GM23338 (cell line): ENCODE measurements around the gene ONECUT3. TPM values are rescaled to one million over a fixed set of nuclear protein-coding genes. Genes with fewer than 3 reads are reported as not detected.

ENCODE experiments used
- ATAC-seq: fragments of 200-7000 bp; cut with Tn5 transposase; 3 replicates; pipeline ENCODE4 v1.9.1; 2020
- DNase-seq: peaks from one replicate; pipeline ENCODE4 v3.0.0-alpha.2; 2015; ENCODE audit warnings: low spot score
- H2AFZ ChIP-seq: fragments of 200-600 bp; sonication (generic); 2 replicates; pipeline ENCODE4 v1.8.0; 2016; ENCODE audit warnings: antibody characterized with exemption, mild to moderate bottlenecking, moderate library complexity
- H3F3A ChIP-seq: fragments of 200-600 bp; sonication (generic); replicated peaks from 2 replicates; pipeline ENCODE4 v1.8.0; 2017; ENCODE audit warnings: antibody characterized with exemption, mixed run types, low read depth
- H3K27ac ChIP-seq: fragments of 200-600 bp; sonication (generic); 2 replicates; pipeline ENCODE4 v1.6.1; 2016; ENCODE audit warnings: low read depth
- H3K27me3 ChIP-seq: fragments of 200-600 bp; sonication (generic); 2 replicates; pipeline ENCODE4 v1.8.0; 2016; ENCODE audit warnings: mild to moderate bottlenecking, mixed run types, moderate library complexity; ENCODE audit not compliant: insufficient read depth
- H3K36me3 ChIP-seq: fragments of 200-600 bp; sonication (generic); 2 replicates; pipeline ENCODE4 v1.8.0; 2016; ENCODE audit warnings: mild to moderate bottlenecking; ENCODE audit not compliant: insufficient read depth
- H3K4me1 ChIP-seq: fragments of 200-600 bp; sonication (generic); 2 replicates; pipeline ENCODE4 v1.8.0; 2016; ENCODE audit warnings: mild to moderate bottlenecking, moderate library complexity; ENCODE audit not compliant: insufficient read depth
- H3K4me2 ChIP-seq: fragments of 200-600 bp; sonication (generic); 2 replicates; pipeline ENCODE4 v1.7.1; 2017; ENCODE audit warnings: mixed run types
- H3K4me3 ChIP-seq: fragments of 200-600 bp; sonication (generic); 2 replicates; pipeline ENCODE4 v1.6.1; 2016; ENCODE audit warnings: mixed run types
- H3K79me2 ChIP-seq: fragments of 200-600 bp; sonication (generic); replicated peaks from 2 replicates; pipeline ENCODE4 v1.8.0; 2017; ENCODE audit warnings: mild to moderate bottlenecking; ENCODE audit not compliant: insufficient read depth
- H3K9me2 ChIP-seq: fragments of 200-600 bp; sonication (generic); 2 replicates; pipeline ENCODE4 v1.8.0; 2017; ENCODE audit not compliant: insufficient read depth
- H4K20me1 ChIP-seq: fragments of 200-600 bp; sonication (generic); replicated peaks from 2 replicates; pipeline ENCODE4 v1.8.0; 2017; ENCODE audit warnings: mild to moderate bottlenecking; ENCODE audit not compliant: insufficient read depth
- H3K27ac Mint-ChIP-seq: 2 replicates; pipeline ENCODE4 v1.8.0; 2020; ENCODE audit warnings: inconsistent platforms, mild to moderate bottlenecking, moderate library complexity, mixed read lengths
- H3K27me3 Mint-ChIP-seq: 3 replicates; pipeline ENCODE4 v1.8.0; 2022; ENCODE audit warnings: low read depth, mild to moderate bottlenecking, moderate library complexity, mixed read lengths, inconsistent platforms; ENCODE audit not compliant: insufficient read depth, poor library complexity
- H3K36me3 Mint-ChIP-seq: 3 replicates; pipeline ENCODE4 v1.8.0; 2021; ENCODE audit warnings: low read depth, mild to moderate bottlenecking, inconsistent platforms, moderate library complexity, mixed read lengths
- H3K4me1 Mint-ChIP-seq: 3 replicates; pipeline ENCODE4 v1.8.0; 2020; ENCODE audit warnings: mild to moderate bottlenecking, inconsistent platforms, mixed read lengths
- H3K4me3 Mint-ChIP-seq: 3 replicates; pipeline ENCODE4 v1.8.0; 2021; ENCODE audit warnings: moderate library complexity, mild to moderate bottlenecking, inconsistent platforms, mixed read lengths
- H3K9me3 Mint-ChIP-seq: 3 replicates; pipeline ENCODE4 v1.8.0; 2020; ENCODE audit warnings: moderate library complexity, mild to moderate bottlenecking, inconsistent platforms, mixed read lengths
- CTCF ChIP-seq, 2 experiments: fragments of 200-600 bp in 1 of 2; sonication (generic) in 1 of 2; conservative IDR thresholded peaks; 2 replicates each; pipeline versions ENCODE4 v1.5.1 to v1.6.1; 2016 to 2017; ENCODE audit warnings: antibody characterized with exemption in 2 of 2, low read depth in 2 of 2, mild to moderate bottlenecking in 2 of 2, moderate library complexity in 1 of 2
- ETS1 ChIP-seq: IDR thresholded peaks from 2 replicates; pipeline ENCODE4 v1.6.1; 2016; ENCODE audit warnings: antibody characterized with exemption
- EZH2 ChIP-seq: fragments of 200-600 bp; sonication (generic); IDR thresholded peaks from one replicate; pipeline ENCODE4 v1.8.0; 2017; ENCODE audit warnings: antibody characterized with exemption, mild to moderate bottlenecking, low read depth; ENCODE audit not compliant: unreplicated experiment
- JUNB ChIP-seq: IDR thresholded peaks from one replicate; pipeline ENCODE4 v1.6.1; 2016; ENCODE audit warnings: antibody characterized with exemption; ENCODE audit not compliant: unreplicated experiment
- NANOG ChIP-seq: IDR thresholded peaks from 2 replicates; pipeline ENCODE4 v1.6.1; 2016; ENCODE audit warnings: antibody characterized with exemption, borderline replicate concordance
- STAT1 ChIP-seq: IDR thresholded peaks from one replicate; pipeline ENCODE4 v1.6.1; 2016; ENCODE audit warnings: antibody characterized with exemption; ENCODE audit not compliant: unreplicated experiment
- ZNF114 ChIP-seq: fragments of 250-450 bp; sonication (Bioruptor Pico); IDR thresholded peaks from 2 replicates; pipeline ENCODE4 v1.5.0; 2020; ENCODE audit warnings: mild to moderate bottlenecking, moderate library complexity
- ZNF331 ChIP-seq: fragments of 250-450 bp; sonication (Bioruptor Pico); IDR thresholded peaks from 2 replicates; pipeline ENCODE4 v1.5.0; 2020; ENCODE audit warnings: low read depth, mild to moderate bottlenecking, moderate library complexity
- polyA plus RNA-seq: library from polyadenylated mRNA; unstranded; fragments of >200 nt; fragmentation: Nextera tagmentation; extraction: Ambion mirVana; gene quantifications from 2 replicates; pipeline ENCODE4 v1.2.1, GENCODE V29; 2016
- total RNA-seq: library from RNA; depleted of rRNA; stranded (reverse); fragments of >200 nt; shearing (Covaris generic); gene quantifications from 2 replicates; pipeline ENCODE4 v1.2.3, GENCODE V29; 2014
- TF ChIP-seq, protein P1 (sequence below): fragments of 250-450 bp; sonication (Bioruptor Pico); IDR thresholded peaks from 2 replicates; pipeline ENCODE4 v1.5.0; 2020; ENCODE audit warnings: mild to moderate bottlenecking, moderate library complexity

Gene ONECUT3
- total and polyA plus RNA-seq, 2 experiments from 2014 or later: not detected

GRCh38 chr19:1748873-1749341 is 4.4 kb upstream of the ONECUT3 start:
- Histone ChIP-seq H3K27me3 (peaks cover 96% of the 10 kb centered on the region), H2AFZ (peak overlapping the region; percentile 81; the same call in 1 of the 2 replicates), H3K9me2 (no peaks in the 10 kb centered on the region), H3K4me1 (peaks cover 29% of the 10 kb centered on the region; the same call in 1 of the 2 replicates), H3K4me3 (peak overlapping the region; percentile 55), H3F3A (peaks cover 17% of the 10 kb centered on the region; the same call in 1 of the 2 replicates), H4K20me1 (peaks cover 11% of the 10 kb centered on the region; the same call in 1 of the 2 replicates), H3K27ac (no peak overlapping the region), H3K79me2 (no peaks in the 10 kb centered on the region), H3K4me2 (peak overlapping the region; percentile 80), H3K36me3 (no peaks in the 10 kb centered on the region)
- no peaks in the 10 kb centered on the region for H3K9me3 Mint-ChIP-seq
- no peaks in the 10 kb centered on the region for H3K36me3 Mint-ChIP-seq
- TF ChIP-seq ETS1 (no peak), JUNB (no peak), CTCF (conservative IDR thresholded peaks at IDR 0.05; ENCODE audit: low read depth in 2 of 2) (no peak), ZNF114 (CRISPR knock-in tag) (no peak), NANOG (no peak), EZH2 (peak; percentile 85), STAT1 (no peak), ZNF331 (no peak)
- ATAC-seq (peak; percentile 7), DNase-seq (no peak)
- peaks cover 11% of the 10 kb centered on the region for H3K4me1 Mint-ChIP-seq
- H3K27me3 Mint-ChIP-seq: peaks cover 87% of the 10 kb centered on the region
- no peak overlapping the region for H3K4me3 Mint-ChIP-seq
- no peak overlapping the region for H3K27ac Mint-ChIP-seq

DNA sequence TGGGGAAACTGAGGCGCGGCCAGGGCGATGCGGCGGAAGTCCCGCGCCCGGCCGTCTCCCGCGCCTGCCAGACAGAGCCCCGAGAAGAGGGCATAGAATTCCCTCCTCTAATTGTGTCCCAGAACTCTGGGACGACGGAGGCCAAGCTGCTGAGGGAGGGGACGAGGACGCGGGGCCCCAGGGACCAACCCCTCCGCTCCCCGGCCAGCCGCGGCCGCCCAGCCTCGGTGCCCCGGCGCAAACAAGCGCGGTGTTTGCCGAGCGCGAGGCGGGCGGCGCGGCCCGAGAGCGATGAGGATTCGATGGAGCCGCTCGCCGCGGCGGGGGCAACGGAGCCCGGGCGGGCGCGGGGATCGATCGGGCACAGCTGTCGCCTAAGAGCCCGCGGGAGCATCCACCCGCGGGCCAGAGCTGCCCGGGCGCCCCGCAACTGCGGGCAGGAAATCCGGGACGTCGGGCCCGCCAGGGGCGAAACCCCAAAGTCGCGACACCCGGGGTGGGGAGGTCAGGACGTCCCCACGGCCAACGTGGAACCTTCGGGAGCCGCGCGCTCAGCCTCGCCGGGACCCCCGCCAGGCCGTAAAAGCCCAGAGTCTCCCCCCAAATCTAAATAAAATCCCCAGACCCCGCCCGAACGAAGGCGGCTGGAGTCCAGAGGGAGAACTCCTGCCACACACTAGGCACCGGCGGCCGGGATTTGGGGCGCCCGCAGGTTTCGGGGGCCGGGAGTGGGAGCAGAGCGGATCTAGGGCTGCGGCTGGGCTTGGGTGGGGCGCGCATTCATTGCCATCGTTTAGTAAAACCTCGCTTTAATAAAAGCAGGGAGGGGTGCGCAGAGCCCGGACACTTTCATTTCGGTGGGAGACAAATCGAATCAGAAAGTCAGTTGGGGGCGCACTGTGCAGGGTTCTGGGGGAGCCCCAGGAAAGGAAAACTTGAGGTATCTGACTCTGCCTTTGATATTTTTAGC is 3.6 kb upstream of the ONECUT3 start:
- H3K36me3 Mint-ChIP-seq: no peaks in the 10 kb centered on the region
- H3K27ac Mint-ChIP-seq: no peak overlapping the region
- Histone ChIP-seq H4K20me1 (peaks cover 11% of the 10 kb centered on the region; the same call in 1 of the 2 replicates), H3F3A (peaks cover 17% of the 10 kb centered on the region; the same call in 1 of the 2 replicates), H3K4me1 (peaks cover 29% of the 10 kb centered on the region; the same call in 1 of the 2 replicates), H2AFZ (no peak overlapping the region), H3K4me3 (peak overlapping the region; percentile 55), H3K9me2 (no peaks in the 10 kb centered on the region), H3K4me2 (peak overlapping the region; percentile 62; the same call in 1 of the 2 replicates), H3K79me2 (no peaks in the 10 kb centered on the region), H3K27me3 (peaks cover 92% of the 10 kb centered on the region), H3K36me3 (no peaks in the 10 kb centered on the region), H3K27ac (no peak overlapping the region)
- DNase-seq (no peak), ATAC-seq (no peak)
- H3K27me3 Mint-ChIP-seq: peaks cover 84% of the 10 kb centered on the region
- H3K4me3 Mint-ChIP-seq: peak overlapping the region; percentile 48; the same call in 1 of the 3 replicates
- H3K9me3 Mint-ChIP-seq: no peaks in the 10 kb centered on the region
- TF ChIP-seq, protein P1, sequence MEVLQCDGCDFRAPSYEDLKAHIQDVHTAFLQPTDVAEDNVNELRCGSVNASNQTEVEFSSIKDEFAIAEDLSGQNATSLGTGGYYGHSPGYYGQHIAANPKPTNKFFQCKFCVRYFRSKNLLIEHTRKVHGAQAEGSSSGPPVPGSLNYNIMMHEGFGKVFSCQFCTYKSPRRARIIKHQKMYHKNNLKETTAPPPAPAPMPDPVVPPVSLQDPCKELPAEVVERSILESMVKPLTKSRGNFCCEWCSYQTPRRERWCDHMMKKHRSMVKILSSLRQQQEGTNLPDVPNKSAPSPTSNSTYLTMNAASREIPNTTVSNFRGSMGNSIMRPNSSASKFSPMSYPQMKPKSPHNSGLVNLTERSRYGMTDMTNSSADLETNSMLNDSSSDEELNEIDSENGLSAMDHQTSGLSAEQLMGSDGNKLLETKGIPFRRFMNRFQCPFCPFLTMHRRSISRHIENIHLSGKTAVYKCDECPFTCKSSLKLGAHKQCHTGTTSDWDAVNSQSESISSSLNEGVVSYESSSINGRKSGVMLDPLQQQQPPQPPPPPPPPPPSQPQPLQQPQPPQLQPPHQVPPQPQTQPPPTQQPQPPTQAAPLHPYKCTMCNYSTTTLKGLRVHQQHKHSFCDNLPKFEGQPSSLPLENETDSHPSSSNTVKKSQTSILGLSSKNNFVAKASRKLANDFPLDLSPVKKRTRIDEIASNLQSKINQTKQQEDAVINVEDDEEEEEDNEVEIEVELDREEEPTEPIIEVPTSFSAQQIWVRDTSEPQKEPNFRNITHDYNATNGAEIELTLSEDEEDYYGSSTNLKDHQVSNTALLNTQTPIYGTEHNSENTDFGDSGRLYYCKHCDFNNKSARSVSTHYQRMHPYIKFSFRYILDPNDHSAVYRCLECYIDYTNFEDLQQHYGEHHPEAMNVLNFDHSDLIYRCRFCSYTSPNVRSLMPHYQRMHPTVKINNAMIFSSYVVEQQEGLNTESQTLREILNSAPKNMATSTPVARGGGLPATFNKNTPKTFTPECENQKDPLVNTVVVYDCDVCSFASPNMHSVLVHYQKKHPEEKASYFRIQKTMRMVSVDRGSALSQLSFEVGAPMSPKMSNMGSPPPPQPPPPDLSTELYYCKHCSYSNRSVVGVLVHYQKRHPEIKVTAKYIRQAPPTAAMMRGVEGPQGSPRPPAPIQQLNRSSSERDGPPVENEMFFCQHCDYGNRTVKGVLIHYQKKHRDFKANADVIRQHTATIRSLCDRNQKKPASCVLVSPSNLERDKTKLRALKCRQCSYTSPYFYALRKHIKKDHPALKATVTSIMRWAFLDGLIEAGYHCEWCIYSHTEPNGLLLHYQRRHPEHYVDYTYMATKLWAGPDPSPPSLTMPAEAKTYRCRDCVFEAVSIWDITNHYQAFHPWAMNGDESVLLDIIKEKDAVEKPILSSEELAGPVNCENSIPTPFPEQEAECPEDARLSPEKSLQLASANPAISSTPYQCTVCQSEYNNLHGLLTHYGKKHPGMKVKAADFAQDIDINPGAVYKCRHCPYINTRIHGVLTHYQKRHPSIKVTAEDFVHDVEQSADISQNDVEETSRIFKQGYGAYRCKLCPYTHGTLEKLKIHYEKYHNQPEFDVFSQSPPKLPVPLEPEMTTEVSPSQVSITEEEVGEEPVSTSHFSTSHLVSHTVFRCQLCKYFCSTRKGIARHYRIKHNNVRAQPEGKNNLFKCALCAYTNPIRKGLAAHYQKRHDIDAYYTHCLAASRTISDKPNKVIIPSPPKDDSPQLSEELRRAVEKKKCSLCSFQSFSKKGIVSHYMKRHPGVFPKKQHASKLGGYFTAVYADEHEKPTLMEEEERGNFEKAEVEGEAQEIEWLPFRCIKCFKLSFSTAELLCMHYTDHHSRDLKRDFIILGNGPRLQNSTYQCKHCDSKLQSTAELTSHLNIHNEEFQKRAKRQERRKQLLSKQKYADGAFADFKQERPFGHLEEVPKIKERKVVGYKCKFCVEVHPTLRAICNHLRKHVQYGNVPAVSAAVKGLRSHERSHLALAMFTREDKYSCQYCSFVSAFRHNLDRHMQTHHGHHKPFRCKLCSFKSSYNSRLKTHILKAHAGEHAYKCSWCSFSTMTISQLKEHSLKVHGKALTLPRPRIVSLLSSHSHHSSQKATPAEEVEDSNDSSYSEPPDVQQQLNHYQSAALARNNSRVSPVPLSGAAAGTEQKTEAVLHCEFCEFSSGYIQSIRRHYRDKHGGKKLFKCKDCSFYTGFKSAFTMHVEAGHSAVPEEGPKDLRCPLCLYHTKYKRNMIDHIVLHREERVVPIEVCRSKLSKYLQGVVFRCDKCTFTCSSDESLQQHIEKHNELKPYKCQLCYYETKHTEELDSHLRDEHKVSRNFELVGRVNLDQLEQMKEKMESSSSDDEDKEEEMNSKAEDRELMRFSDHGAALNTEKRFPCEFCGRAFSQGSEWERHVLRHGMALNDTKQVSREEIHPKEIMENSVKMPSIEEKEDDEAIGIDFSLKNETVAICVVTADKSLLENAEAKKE: no peak
- TF ChIP-seq EZH2 (peak; percentile 100), NANOG (no peak)
- H3K4me1 Mint-ChIP-seq: peaks cover 11% of the 10 kb centered on the region
